Activated T-helper 2 cell treated with anti-CD3 and anti-CD28 coated beads, Interferon-gamma antibody, Interleukin-2, Interleukin-4, amounts not matched to agents 10 μg/mL and 5 μg/mL and 100 μg/mL, durations not matched to agents 14 hours and 24 hours and 36 hours (primary cell): ENCODE data around the gene PDE10A. TPM values are rescaled to one million over a fixed set of nuclear protein-coding genes. Genes with fewer than 3 reads are reported as not detected.

Experiments used
- DNase-seq: peaks from one replicate; pipeline ENCODE4 v3.0.0; 2021; ENCODE audit warnings: low spot score
- H3K27ac Mint-ChIP-seq: one replicate; pipeline ENCODE4 v1.8.0; 2021; ENCODE audit warnings: mixed read lengths
- H3K27me3 Mint-ChIP-seq: one replicate; pipeline ENCODE4 v1.8.0; 2021; ENCODE audit warnings: low read depth, mixed read lengths
- H3K36me3 Mint-ChIP-seq: one replicate; pipeline ENCODE4 v1.8.0; 2021; ENCODE audit warnings: low read depth, mixed read lengths
- H3K4me1 Mint-ChIP-seq: one replicate; pipeline ENCODE4 v1.8.0; 2021; ENCODE audit warnings: low read depth, mixed read lengths
- H3K4me3 Mint-ChIP-seq: one replicate; pipeline ENCODE4 v1.8.0; 2021; ENCODE audit warnings: low read depth, mild to moderate bottlenecking, moderate library complexity, mixed read lengths
- H3K9me3 Mint-ChIP-seq: one replicate; pipeline ENCODE4 v1.8.0; 2021; ENCODE audit warnings: mixed read lengths
- intact Hi-C: fragments of 100-400 bp; cut with micrococcal nuclease; formaldehyde crosslinking; loops from one replicate; pipeline ENCODE4 v1.15.1; 2023
- total RNA-seq: library from RNA; stranded (reverse); gene quantifications from 2 replicates; pipeline ENCODE4 v1.2.3, GENCODE V29; 2022

PDE10A gene
- 0.05 TPM in 1 of 2 replicates, not detected in the other for total RNA-seq

GRCh38 chr6:165662749-165663376, at the start of gene PDE10A:
Gene PDE10A, minus strand, starts transcription at chr6:165663241. Its CDS starts 430 bp downstream, at chr6:165662811.
- H3K27me3 Mint-ChIP-seq = peaks cover 58% of the 10 kb centered on the region

GRCh38 chr6:165708985-165709576, 46.0 kb upstream of the PDE10A start:
- no peak overlapping the region for H3K27ac Mint-ChIP-seq
- H3K4me3 Mint-ChIP-seq = no peak overlapping the region
- no peaks in the 10 kb centered on the region for H3K36me3 Mint-ChIP-seq
- intact Hi-C loops = no loop called here
- no peaks in the 10 kb centered on the region for H3K9me3 Mint-ChIP-seq
- H3K27me3 Mint-ChIP-seq = no peaks in the 10 kb centered on the region
- no peak for DNase-seq
- no peaks in the 10 kb centered on the region for H3K4me1 Mint-ChIP-seq

More at GRCh38 chr6:165662749-165663376, at the start of gene PDE10A:
- DNase-seq = no peak
- intact Hi-C loops = loop anchor here (5.0 kb wide), 3 partner anchors 189 to 504 kb away; partner anchors contain the start of gene TBXT
- Mint-ChIP-seq H3K27ac (no peak within 1 kb of the TSS), H3K4me3 (no peak within 1 kb of the TSS), H3K9me3 (no peaks in the 10 kb centered on the region), H3K4me1 (peaks cover 5% of the 10 kb centered on the region), H3K36me3 (no peaks in the 10 kb centered on the region)

GRCh38 chr6:165707067-165707853, 44.2 kb upstream of the PDE10A start:
- Mint-ChIP-seq H3K4me1 (no peaks in the 10 kb centered on the region), H3K27me3 (no peaks in the 10 kb centered on the region), H3K36me3 (no peaks in the 10 kb centered on the region), H3K4me3 (no peak overlapping the region), H3K9me3 (no peaks in the 10 kb centered on the region), H3K27ac (no peak overlapping the region)
- no peak for DNase-seq
- intact Hi-C loops = no loop called here

GRCh38 chr6:165705941-165706340, 42.9 kb upstream of the PDE10A start:
- H3K4me3 Mint-ChIP-seq = no peak overlapping the region
- no peaks in the 10 kb centered on the region for H3K36me3 Mint-ChIP-seq
- no peaks in the 10 kb centered on the region for H3K27me3 Mint-ChIP-seq
- H3K4me1 Mint-ChIP-seq = no peaks in the 10 kb centered on the region
- DNase-seq = no peak
- H3K9me3 Mint-ChIP-seq = no peaks in the 10 kb centered on the region
- intact Hi-C loops = no loop called here
- H3K27ac Mint-ChIP-seq = no peak overlapping the region

- no peaks in the 10 kb centered on the region for H3K9me3 Mint-ChIP-seq
- H3K27ac Mint-ChIP-seq = no peak overlapping the region
Measured at GRCh38 chr6:165704045-165704748, 41.2 kb upstream of the PDE10A start.

GRCh38 chr6:165702669-165703068, 39.6 kb upstream of the PDE10A start:
- H3K9me3 Mint-ChIP-seq = no peaks in the 10 kb centered on the region
- H3K4me1 Mint-ChIP-seq = no peaks in the 10 kb centered on the region
- H3K27ac Mint-ChIP-seq = no peak overlapping the region
- H3K36me3 Mint-ChIP-seq = no peaks in the 10 kb centered on the region
- intact Hi-C loops = no loop called here
- no peaks in the 10 kb centered on the region for H3K27me3 Mint-ChIP-seq
- no peak overlapping the region for H3K4me3 Mint-ChIP-seq
- no peak for DNase-seq

More at GRCh38 chr6:165704045-165704748, 41.2 kb upstream of the PDE10A start:
- no peak for DNase-seq
- Mint-ChIP-seq H3K27me3 (no peaks in the 10 kb centered on the region), H3K36me3 (no peaks in the 10 kb centered on the region), H3K4me3 (no peak overlapping the region), H3K4me1 (no peaks in the 10 kb centered on the region)
- intact Hi-C loops = no loop called here

- H3K9me3 Mint-ChIP-seq = no peaks in the 10 kb centered on the region
- intact Hi-C loops = no loop called here
- no peaks in the 10 kb centered on the region for H3K27me3 Mint-ChIP-seq
- no peak overlapping the region for H3K27ac Mint-ChIP-seq
- no peaks in the 10 kb centered on the region for H3K4me1 Mint-ChIP-seq
- H3K36me3 Mint-ChIP-seq = no peaks in the 10 kb centered on the region
- no peak overlapping the region for H3K4me3 Mint-ChIP-seq
- DNase-seq = no peak
Measured at GRCh38 chr6:165701564-165702354, 38.7 kb upstream of the PDE10A start.

GRCh38 chr6:165701005-165701404, 38.0 kb upstream of the PDE10A start:
- Mint-ChIP-seq H3K4me1 (no peaks in the 10 kb centered on the region), H3K36me3 (no peaks in the 10 kb centered on the region), H3K27me3 (no peaks in the 10 kb centered on the region), H3K27ac (no peak overlapping the region), H3K4me3 (no peak overlapping the region), H3K9me3 (no peaks in the 10 kb centered on the region)
- intact Hi-C loops = no loop called here
- no peak for DNase-seq

- no peaks in the 10 kb centered on the region for H3K9me3 Mint-ChIP-seq
- DNase-seq = no peak
- no peaks in the 10 kb centered on the region for H3K4me1 Mint-ChIP-seq
- no peaks in the 10 kb centered on the region for H3K36me3 Mint-ChIP-seq
- no peak overlapping the region for H3K4me3 Mint-ChIP-seq
- H3K27ac Mint-ChIP-seq = no peak overlapping the region
- no peaks in the 10 kb centered on the region for H3K27me3 Mint-ChIP-seq
- intact Hi-C loops = no loop called here
Measured at GRCh38 chr6:165698868-165699267, 35.8 kb upstream of the PDE10A start.

GRCh38 chr6:165697171-165697570, 34.1 kb upstream of the PDE10A start:
- no peaks in the 10 kb centered on the region for H3K27me3 Mint-ChIP-seq
- no peaks in the 10 kb centered on the region for H3K9me3 Mint-ChIP-seq
- DNase-seq = no peak
- intact Hi-C loops = no loop called here
- no peak overlapping the region for H3K4me3 Mint-ChIP-seq
- H3K27ac Mint-ChIP-seq = no peak overlapping the region
- H3K36me3 Mint-ChIP-seq = no peaks in the 10 kb centered on the region
- H3K4me1 Mint-ChIP-seq = no peaks in the 10 kb centered on the region

GRCh38 chr6:165695722-165696515, 32.9 kb upstream of the PDE10A start:
- H3K4me1 Mint-ChIP-seq = no peaks in the 10 kb centered on the region
- H3K27me3 Mint-ChIP-seq = no peaks in the 10 kb centered on the region
- H3K4me3 Mint-ChIP-seq = no peak overlapping the region
- no peak overlapping the region for H3K27ac Mint-ChIP-seq
- no peaks in the 10 kb centered on the region for H3K9me3 Mint-ChIP-seq
- DNase-seq = no peak
- H3K36me3 Mint-ChIP-seq = no peaks in the 10 kb centered on the region
- intact Hi-C loops = no loop called here
